Measurements from ENCODE around the gene ZNF563.
"Not testable (repeated sequence)": the region's sequence is repeated elsewhere in the genome, so short reads cannot be mapped to it uniquely, and the experiment has no call there.

Gene ZNF563

GRCh38 chr19:12314553-12314952 is 18.9 kb downstream of the ZNF563 start:
- no peak overlapping the region for H3K4ac ChIP-seq (ENCODE audit: low read depth, low read length)
- no peak overlapping the region for H2AK5ac ChIP-seq (ENCODE audit: low read length)
- H3K23ac ChIP-seq (ENCODE audit: low read length): no peak overlapping the region
- H3K36me3 ChIP-seq (ENCODE audit: control insufficient read depth in 1 of 2, insufficient read depth in 2 of 2, low read length in 2 of 2): peaks cover 5 to 12% of the 10 kb centered on the region in 2 experiments
- H3K18ac ChIP-seq (ENCODE audit: low read length): no peak overlapping the region
- no peak overlapping the region for H4K91ac ChIP-seq (ENCODE audit: low read depth, low read length)
- peaks cover 5% of the 10 kb centered on the region for H3K9me3 ChIP-seq (ENCODE audit: insufficient read depth, low read depth, low read length)
- no peak overlapping the region for H3K4me2 ChIP-seq (ENCODE audit: low read length)
- H4K8ac ChIP-seq (ENCODE audit: low read depth, low read length): no peak overlapping the region
- no CpG with 5 or more reads among the region's 7 CpGs for WGBS (ENCODE audit: extremely low coverage, insufficient coverage, insufficient read length)
- H3K4me3 ChIP-seq (ENCODE audit: low read depth, low read length): no peak overlapping the region
- no peak overlapping the region for H3K27ac ChIP-seq (ENCODE audit: low read depth, low read length)
- H2AFZ ChIP-seq (ENCODE audit: insufficient read depth, low read length, poor library complexity): no peak overlapping the region
- no peak overlapping the region for H2BK120ac ChIP-seq (ENCODE audit: insufficient read depth, low read length, poor library complexity)
- H3K79me1 ChIP-seq (ENCODE audit: low read length): no peaks in the 10 kb centered on the region
- H4K12ac ChIP-seq (ENCODE audit: low read depth, low read length): no peak overlapping the region
- H3K4me1 ChIP-seq (ENCODE audit: control insufficient read depth in 1 of 2, insufficient read depth in 2 of 2, low read length in 2 of 2): no peaks in the 10 kb centered on the region
- DNase-seq: no peak
- H3K14ac ChIP-seq (ENCODE audit: low read length): no peak overlapping the region
- no peaks in the 10 kb centered on the region for H3K27me3 ChIP-seq (ENCODE audit: insufficient read depth, low read length)
- no peak overlapping the region for H2BK5ac ChIP-seq (ENCODE audit: low read depth, low read length, poor library complexity)
- H2BK12ac ChIP-seq (ENCODE audit: low read length): no peak overlapping the region
- H3K79me2 ChIP-seq (ENCODE audit: control insufficient read depth, insufficient read depth, low read length, poor library complexity): no peaks in the 10 kb centered on the region
- no peak overlapping the region for H3K9ac ChIP-seq (ENCODE audit: low read length)

- WGBS (ENCODE audit: extremely low coverage, insufficient coverage, insufficient read length): no CpG with 5 or more reads among the region's 12 CpGs
These were observed 24.5 kb downstream of the ZNF563 start for GRCh38 chr19:12308891-12309290.

GRCh38 chr19:12295191-12295590 is 38.2 kb downstream of the ZNF563 start:
- WGBS (ENCODE audit: extremely low coverage, insufficient coverage, insufficient read length): no CpG with 5 or more reads among the region's 11 CpGs
- Histone ChIP-seq H3K36me3 (ENCODE audit: control insufficient read depth in 1 of 2, insufficient read depth in 2 of 2, low read length in 2 of 2) (peaks cover 4 to 7% of the 10 kb centered on the region in 2 experiments), H3K79me1 (ENCODE audit: low read length) (peaks cover 12% of the 10 kb centered on the region), H3K14ac (ENCODE audit: low read length) (no peak overlapping the region), H3K9me3 (ENCODE audit: insufficient read depth, low read depth, low read length) (peaks cover 3% of the 10 kb centered on the region), H3K4me2 (ENCODE audit: low read length) (peak overlapping the region; percentile 51), H2AFZ (ENCODE audit: insufficient read depth, low read length, poor library complexity) (peak overlapping the region; percentile 56), H3K23ac (ENCODE audit: low read length) (no peak overlapping the region), H4K91ac (ENCODE audit: low read depth, low read length) (peak overlapping the region; percentile 53), H2BK5ac (ENCODE audit: low read depth, low read length, poor library complexity) (peak overlapping the region; percentile 56), H4K12ac (ENCODE audit: low read depth, low read length) (no peak overlapping the region), H3K4me3 (ENCODE audit: low read depth, low read length) (peak overlapping the region; percentile 25), H3K4ac (ENCODE audit: low read depth, low read length) (no peak overlapping the region), H2BK12ac (ENCODE audit: low read length) (no peak overlapping the region), H2BK120ac (ENCODE audit: insufficient read depth, low read length, poor library complexity) (no peak overlapping the region), H3K9ac (ENCODE audit: low read length) (no peak overlapping the region), H3K27me3 (ENCODE audit: insufficient read depth, low read length) (no peaks in the 10 kb centered on the region), H3K18ac (ENCODE audit: low read length) (no peak overlapping the region), H3K4me1 (ENCODE audit: control insufficient read depth in 1 of 2, insufficient read depth in 2 of 2, low read length in 2 of 2) (peaks cover 10 to 11% of the 10 kb centered on the region in 2 experiments), H4K8ac (ENCODE audit: low read depth, low read length) (peak overlapping the region; percentile 77), H2AK5ac (ENCODE audit: low read length) (peak overlapping the region; percentile 22), H3K79me2 (ENCODE audit: control insufficient read depth, insufficient read depth, low read length, poor library complexity) (peaks cover 18% of the 10 kb centered on the region), H3K27ac (ENCODE audit: low read depth, low read length) (peak overlapping the region; percentile 69)
- DNase-seq: peak in 1 of 2 donors; percentile 1

More at GRCh38 chr19:12308891-12309290, 24.5 kb downstream of the ZNF563 start:
- H3K27ac ChIP-seq (ENCODE audit: low read depth, low read length); H2BK120ac ChIP-seq (ENCODE audit: insufficient read depth, low read length, poor library complexity); DNase-seq; H3K79me2 ChIP-seq (ENCODE audit: control insufficient read depth, insufficient read depth, low read length, poor library complexity); H3K4me1 ChIP-seq (ENCODE audit: control insufficient read depth in 1 of 2, insufficient read depth in 2 of 2, low read length in 2 of 2); H4K91ac ChIP-seq (ENCODE audit: low read depth, low read length); H3K4me3 ChIP-seq (ENCODE audit: low read depth, low read length); H3K9me3 ChIP-seq (ENCODE audit: insufficient read depth, low read depth, low read length); H3K14ac ChIP-seq (ENCODE audit: low read length); H2BK5ac ChIP-seq (ENCODE audit: low read depth, low read length, poor library complexity); H2BK12ac ChIP-seq (ENCODE audit: low read length); H3K36me3 ChIP-seq (ENCODE audit: control insufficient read depth in 1 of 2, insufficient read depth in 2 of 2, low read length in 2 of 2); H3K4me2 ChIP-seq (ENCODE audit: low read length); H2AK5ac ChIP-seq (ENCODE audit: low read length); H3K27me3 ChIP-seq (ENCODE audit: insufficient read depth, low read length); H4K8ac ChIP-seq (ENCODE audit: low read depth, low read length); H3K23ac ChIP-seq (ENCODE audit: low read length); H3K4ac ChIP-seq (ENCODE audit: low read depth, low read length); H2AFZ ChIP-seq (ENCODE audit: insufficient read depth, low read length, poor library complexity); H4K12ac ChIP-seq (ENCODE audit: low read depth, low read length); H3K79me1 ChIP-seq (ENCODE audit: low read length); H3K18ac ChIP-seq (ENCODE audit: low read length); H3K9ac ChIP-seq (ENCODE audit: low read length): not testable (repeated sequence)

- H2BK120ac ChIP-seq (ENCODE audit: insufficient read depth, low read length, poor library complexity): peak within 1 kb of the TSS; percentile 93
- H3K4ac ChIP-seq (ENCODE audit: low read depth, low read length): peak within 1 kb of the TSS; percentile 87
- peak; percentile 100 for DNase-seq
- peak within 1 kb of the TSS; percentile 98 for H3K18ac ChIP-seq (ENCODE audit: low read length)
- H3K9ac ChIP-seq (ENCODE audit: low read length): peak within 1 kb of the TSS; percentile 89
- peak within 1 kb of the TSS; percentile 80 for H4K8ac ChIP-seq (ENCODE audit: low read depth, low read length)
- peak within 1 kb of the TSS; percentile 91 for H3K14ac ChIP-seq (ENCODE audit: low read length)
- H2AFZ ChIP-seq (ENCODE audit: insufficient read depth, low read length, poor library complexity): peak within 1 kb of the TSS; percentile 56
- peak within 1 kb of the TSS; percentile 92 for H2BK5ac ChIP-seq (ENCODE audit: low read depth, low read length, poor library complexity)
- peaks cover 6 to 7% of the 10 kb centered on the region in 2 experiments for H3K36me3 ChIP-seq (ENCODE audit: control insufficient read depth in 1 of 2, insufficient read depth in 2 of 2, low read length in 2 of 2)
- H3K4me3 ChIP-seq (ENCODE audit: low read depth, low read length): peak within 1 kb of the TSS; percentile 96
- peaks cover 3% of the 10 kb centered on the region for H3K9me3 ChIP-seq (ENCODE audit: insufficient read depth, low read depth, low read length)
- H3K4me1 ChIP-seq (ENCODE audit: control insufficient read depth in 1 of 2, insufficient read depth in 2 of 2, low read length in 2 of 2): peaks cover 12 to 16% of the 10 kb centered on the region in 2 experiments
- peak within 1 kb of the TSS; percentile 70 for H3K4me2 ChIP-seq (ENCODE audit: low read length)
- no peaks in the 10 kb centered on the region for H3K27me3 ChIP-seq (ENCODE audit: insufficient read depth, low read length)
- no peak within 1 kb of the TSS for H3K23ac ChIP-seq (ENCODE audit: low read length)
- H4K12ac ChIP-seq (ENCODE audit: low read depth, low read length): peak within 1 kb of the TSS; percentile 58
- peak within 1 kb of the TSS; percentile 96 for H3K27ac ChIP-seq (ENCODE audit: low read depth, low read length)
- H2AK5ac ChIP-seq (ENCODE audit: low read length): peak within 1 kb of the TSS; percentile 56
- WGBS (ENCODE audit: extremely low coverage, insufficient coverage, insufficient read length): no CpG with 5 or more reads among the region's 66 CpGs
- H3K79me2 ChIP-seq (ENCODE audit: control insufficient read depth, insufficient read depth, low read length, poor library complexity): peaks cover 18% of the 10 kb centered on the region
- peaks cover 12% of the 10 kb centered on the region for H3K79me1 ChIP-seq (ENCODE audit: low read length)
- peak within 1 kb of the TSS; percentile 53 for H2BK12ac ChIP-seq (ENCODE audit: low read length)
- H4K91ac ChIP-seq (ENCODE audit: low read depth, low read length): peak within 1 kb of the TSS; percentile 94
These were observed 38.9 kb downstream of the ZNF563 start, which contains the start of gene ZNF44 for GRCh38 chr19:12294249-12295158. ZNF44 (minus strand) TSS chr19:12294883; CDS start chr19:12294694, 189 bp downstream.

All from trophoblast cell (in vitro differentiated cells and primary cell).